ENCODE measurements around the gene ADCY5.

The ADCY5 gene

GRCh38 chr3:123322866-123323265 is 126.0 kb downstream of the ADCY5 start:
- no peak for DNase-seq (ENCODE audit: low spot score)
- Histone ChIP-seq H3K4me3 (no peak overlapping the region), H3K27ac (peak overlapping the region; percentile 12 to 58)
- TF ChIP-seq CTCF (IDR thresholded peaks at IDR 0.05) = no peak

- no peak for TF ChIP-seq CTCF (IDR thresholded peaks at IDR 0.05)
- Histone ChIP-seq H3K4me3 (no peak overlapping the region), H3K27ac (peak overlapping the region in 1 of 2 donors; percentile 58)
- no peak for DNase-seq (ENCODE audit: low spot score)
Observed at GRCh38 chr3:123321806-123322205, 127.1 kb downstream of the ADCY5 start.

- H3K27ac ChIP-seq = peak overlapping the region in 1 of 2 donors; percentile 17
- H3K4me3 ChIP-seq = no peak overlapping the region
- TF ChIP-seq CTCF (IDR thresholded peaks at IDR 0.05) = no peak
- DNase-seq (ENCODE audit: low spot score) = no peak
Observed at GRCh38 chr3:123320221-123320620, 128.7 kb downstream of the ADCY5 start.

GRCh38 chr3:123319760-123320159 is 129.1 kb downstream of the ADCY5 start:
- TF ChIP-seq CTCF (IDR thresholded peaks at IDR 0.05) = no peak
- peak overlapping the region in 1 of 2 donors; percentile 9 for H3K27ac ChIP-seq
- DNase-seq (ENCODE audit: low spot score) = no peak
- no peak overlapping the region for H3K4me3 ChIP-seq

- no peak for DNase-seq (ENCODE audit: low spot score)
- Histone ChIP-seq H3K4me3 (no peak overlapping the region), H3K27ac (no peak overlapping the region)
- TF ChIP-seq CTCF (IDR thresholded peaks at IDR 0.05) = no peak
Observed at GRCh38 chr3:123318374-123318773, 130.5 kb downstream of the ADCY5 start.

- Histone ChIP-seq H3K27ac (no peak overlapping the region), H3K4me3 (no peak overlapping the region)
- TF ChIP-seq CTCF (IDR thresholded peaks at IDR 0.05) = no peak
- DNase-seq (ENCODE audit: low spot score) = no peak
Observed at GRCh38 chr3:123317716-123318115, 131.2 kb downstream of the ADCY5 start.

GRCh38 chr3:123315271-123315595 is 133.7 kb downstream of the ADCY5 start:
- Histone ChIP-seq H3K27ac (no peak overlapping the region), H3K4me3 (no peak overlapping the region)
- no peak for TF ChIP-seq CTCF (IDR thresholded peaks at IDR 0.05)
- DNase-seq (ENCODE audit: low spot score) = no peak

All from coronary artery (tissue), 2 donors.